ENCODE measurements around the gene LSS.

- TF ChIP-seq CTCF (IDR thresholded peaks at IDR 0.05) (no peak), POLR2A (IDR thresholded peaks at IDR 0.05) (no peak)
Measured at GRCh38 chr21:46210378-46211136, 18.0 kb downstream of the LSS start.

Measured in lower leg skin (tissue), 3 donors.